Testis (tissue), 3 donors: ENCODE results near the gene PYY. TPM values are rescaled to one million over a fixed set of nuclear protein-coding genes. Genes with fewer than 3 reads are reported as not detected.

ENCODE experiments used
- DNase-seq: peaks from one replicate; pipeline ENCODE4 v3.0.0-alpha.2; 2019
- H3K27ac ChIP-seq, 2 donors: fragments of 200-600 bp; sonication (generic); one replicate each; pipeline ENCODE4 v1.5.1; 2019
- H3K27me3 ChIP-seq: fragments of 200-600 bp; sonication (generic); one replicate; pipeline ENCODE4 v1.5.1; 2019
- H3K36me3 ChIP-seq: fragments of 200-600 bp; sonication (generic); one replicate; pipeline ENCODE4 v1.5.1; 2017; ENCODE audit warnings: low read depth; ENCODE audit errors: missing control alignments
- H3K4me1 ChIP-seq: fragments of 200-600 bp; sonication (generic); one replicate; pipeline ENCODE4 v1.5.1; 2019
- H3K4me3 ChIP-seq, 2 donors: fragments of 200-600 bp; sonication (generic); one replicate each; pipeline ENCODE4 v1.5.1; 2017 to 2019
- H3K9me3 ChIP-seq: fragments of 200-600 bp; sonication (generic); one replicate; pipeline ENCODE4 v1.5.1; 2017
- POLR2A ChIP-seq: fragments of 450-650 bp; IDR thresholded peaks from one replicate; pipeline ENCODE4 v1.6.1; 2017; ENCODE audit warnings: antibody characterized with exemption, mild to moderate bottlenecking, moderate library complexity
- WGBS, 2 donors: methylation state at CpG; one replicate each; pipeline ENCODE4 v1.1.5; 2018; 5-methylcytosine and 5-hydroxymethylcytosine counted together
- intact Hi-C: fragments of 100-400 bp; cut with DNase I; formaldehyde crosslinking; loops from one replicate; pipeline ENCODE4 v1.15.1; 2023; ENCODE audit warnings: low total_unique reads
- polyA plus RNA-seq: library from polyadenylated mRNA; stranded (reverse); fragments of 350-450 nt; fragmentation: Illumina TruSeq; extraction: RNeasy Lipid Tissue Mini Kit (QIAGEN cat#74804); gene quantifications from one replicate; pipeline ENCODE4 v1.2.3, GENCODE V29; 2014; ENCODE audit warnings: low read depth, low replicate concordance; ENCODE audit not compliant: insufficient read depth
- total RNA-seq, 2 donors: library from RNA; depleted of rRNA; stranded (reverse); fragments of >200 nt; gene quantifications; one replicate each; pipeline ENCODE4 v1.2.3, GENCODE V29; 2016
- TF ChIP-seq, protein P1 (sequence below), 3 experiments: fragments of 450-650 bp in 2 of 3; fragments of 200-600 bp in 1 of 3; sonication (generic) in 1 of 3; IDR thresholded peaks; one replicate each; pipeline ENCODE4 v1.5.1; 2016 to 2019; ENCODE audit warnings: antibody characterized with exemption in 3 of 3, mild to moderate bottlenecking in 2 of 3, moderate library complexity in 1 of 3

The PYY gene
- total and polyA plus RNA-seq, 3 donors from 2014 or later, result 0.37 to 1.5 TPM; not detected in 1

DNA sequence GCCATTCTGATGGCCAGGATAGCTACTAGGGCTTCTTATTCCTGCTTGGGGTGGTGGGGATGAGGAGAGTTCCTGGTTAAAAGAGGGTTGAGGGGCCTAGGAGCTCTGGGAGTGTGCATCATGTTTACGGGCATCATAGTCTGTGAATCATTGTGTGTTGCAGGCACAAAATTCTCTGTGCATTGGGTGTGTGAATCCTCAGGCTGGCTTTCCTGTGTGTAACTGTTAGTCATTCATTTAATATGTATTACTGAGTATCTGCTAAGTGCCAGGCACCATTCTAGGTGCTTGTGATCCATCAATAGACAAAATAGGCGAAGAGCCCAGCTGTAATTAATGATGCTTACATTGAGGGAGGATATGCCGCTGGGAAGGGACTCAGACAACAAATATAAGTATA lies 17.3 kb downstream of the PYY start:
- Histone ChIP-seq H3K4me1 (peaks cover 4% of the 10 kb centered on the region), H3K4me3 (no peak overlapping the region), H3K9me3 (no peaks in the 10 kb centered on the region), H3K27me3 (no peaks in the 10 kb centered on the region), H3K36me3 (no peaks in the 10 kb centered on the region), H3K27ac (no peak overlapping the region)
- intact Hi-C loops, result no loop called here
- WGBS, 2 donors, result 96 to 97% methylated on average over 3 of the region's 3 CpGs
- DNase-seq, result no peak
- TF ChIP-seq, protein P1, sequence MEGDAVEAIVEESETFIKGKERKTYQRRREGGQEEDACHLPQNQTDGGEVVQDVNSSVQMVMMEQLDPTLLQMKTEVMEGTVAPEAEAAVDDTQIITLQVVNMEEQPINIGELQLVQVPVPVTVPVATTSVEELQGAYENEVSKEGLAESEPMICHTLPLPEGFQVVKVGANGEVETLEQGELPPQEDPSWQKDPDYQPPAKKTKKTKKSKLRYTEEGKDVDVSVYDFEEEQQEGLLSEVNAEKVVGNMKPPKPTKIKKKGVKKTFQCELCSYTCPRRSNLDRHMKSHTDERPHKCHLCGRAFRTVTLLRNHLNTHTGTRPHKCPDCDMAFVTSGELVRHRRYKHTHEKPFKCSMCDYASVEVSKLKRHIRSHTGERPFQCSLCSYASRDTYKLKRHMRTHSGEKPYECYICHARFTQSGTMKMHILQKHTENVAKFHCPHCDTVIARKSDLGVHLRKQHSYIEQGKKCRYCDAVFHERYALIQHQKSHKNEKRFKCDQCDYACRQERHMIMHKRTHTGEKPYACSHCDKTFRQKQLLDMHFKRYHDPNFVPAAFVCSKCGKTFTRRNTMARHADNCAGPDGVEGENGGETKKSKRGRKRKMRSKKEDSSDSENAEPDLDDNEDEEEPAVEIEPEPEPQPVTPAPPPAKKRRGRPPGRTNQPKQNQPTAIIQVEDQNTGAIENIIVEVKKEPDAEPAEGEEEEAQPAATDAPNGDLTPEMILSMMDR (IDR thresholded peaks at IDR 0.05), result no peak
- no peak for TF ChIP-seq POLR2A

DNA sequence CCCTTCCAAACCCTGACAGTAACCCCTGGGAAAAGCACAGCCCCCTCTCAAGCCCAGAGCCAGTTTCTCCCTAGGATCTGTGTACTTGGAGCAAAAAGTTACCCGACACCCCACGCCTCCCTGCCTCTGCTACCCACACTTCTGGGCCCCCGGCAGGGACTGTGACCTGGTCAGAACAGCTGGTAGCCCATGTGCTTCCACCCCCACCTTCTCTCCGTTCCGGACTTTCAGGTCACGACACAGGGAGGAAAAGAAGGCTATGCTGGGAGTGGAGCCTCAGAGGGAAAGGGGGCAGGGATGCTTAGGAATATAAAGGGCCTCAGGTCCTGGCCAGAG lies 17.8 kb downstream of the PYY start:
- H3K36me3 ChIP-seq, result no peaks in the 10 kb centered on the region
- no peaks in the 10 kb centered on the region for H3K27me3 ChIP-seq
- DNase-seq, result no peak

DNA sequence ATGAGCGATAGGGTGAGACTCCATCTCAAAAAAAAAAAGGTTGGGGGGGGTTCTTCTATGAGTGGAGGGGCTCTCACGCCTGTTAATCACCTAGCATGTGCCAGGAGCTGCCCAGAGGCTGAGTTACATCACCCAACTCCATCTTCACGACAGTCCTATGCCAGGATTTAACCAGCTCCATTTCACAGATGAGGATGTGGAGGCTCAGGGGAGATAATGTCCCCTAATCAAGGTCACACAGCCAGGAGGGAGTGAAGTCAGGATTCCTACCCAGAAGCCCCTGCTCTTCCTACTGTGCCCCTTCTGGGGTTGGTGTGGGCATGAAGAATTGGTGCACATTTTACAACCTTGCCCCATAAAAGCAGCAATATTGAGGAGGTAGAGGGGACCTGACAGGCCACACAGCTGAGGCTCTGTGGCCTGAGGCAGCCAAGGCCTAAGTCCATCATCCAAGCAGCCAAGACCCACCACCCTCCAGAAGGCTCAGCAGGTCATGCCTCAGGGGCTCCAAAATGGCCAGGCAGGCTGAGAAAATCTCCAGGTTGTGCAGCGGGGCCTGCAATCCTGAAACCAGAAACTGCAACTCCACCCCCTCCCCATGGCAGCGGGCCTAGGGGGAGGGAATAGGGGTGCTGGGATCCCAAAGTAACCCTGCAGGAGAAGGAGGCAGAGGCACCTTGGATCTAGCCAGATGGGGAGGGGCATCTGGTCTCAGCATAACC lies 18.4 kb downstream of the PYY start:
- Histone ChIP-seq H3K4me3 (no peak overlapping the region), H3K27ac (no peak overlapping the region), H3K27me3 (no peaks in the 10 kb centered on the region), H3K36me3 (no peaks in the 10 kb centered on the region), H3K9me3 (no peaks in the 10 kb centered on the region), H3K4me1 (peaks cover 4% of the 10 kb centered on the region)
- no peak for DNase-seq
- TF ChIP-seq POLR2A, result no peak
- TF ChIP-seq, protein P1 (IDR thresholded peaks at IDR 0.05), result no peak
- intact Hi-C loops, result no loop called here
- WGBS, 2 donors, result 82 to 85% methylated on average over 3 to 5 of the region's 5 CpGs

More for the DNA sequence above, 17.8 kb downstream of the PYY start:
- WGBS, 2 donors, result 52 to 75% methylated on average over 6 of the region's 6 CpGs
- H3K9me3 ChIP-seq, result no peaks in the 10 kb centered on the region
- no peak overlapping the region for H3K27ac ChIP-seq
- no peak for TF ChIP-seq POLR2A
- TF ChIP-seq, protein P1 (IDR thresholded peaks at IDR 0.05), result no peak
- H3K4me3 ChIP-seq, result no peak overlapping the region
- intact Hi-C loops, result no loop called here
- peaks cover 4% of the 10 kb centered on the region for H3K4me1 ChIP-seq

DNA sequence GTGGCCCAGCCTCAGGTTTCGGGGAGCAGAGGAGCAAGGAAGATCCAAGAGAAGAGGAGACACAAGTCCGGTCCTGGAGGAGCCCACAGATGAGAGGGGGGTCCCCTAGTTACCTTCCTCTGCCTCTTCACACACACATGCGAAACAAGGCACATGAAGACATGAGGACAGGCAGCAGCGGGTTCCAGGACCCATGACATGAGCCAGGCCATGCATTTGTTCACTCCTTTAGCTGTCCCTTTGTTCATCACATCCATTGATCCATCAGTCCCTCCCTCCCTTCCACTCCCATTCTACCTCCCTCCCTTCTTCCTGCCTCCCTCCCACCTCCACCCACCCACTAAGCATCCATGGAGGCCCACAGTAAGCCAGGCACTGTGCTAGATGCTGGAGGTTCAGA lies 20.8 kb downstream of the PYY start:
- intact Hi-C loops, result no loop called here
- no peak for DNase-seq
- Histone ChIP-seq H3K9me3 (no peaks in the 10 kb centered on the region), H3K27me3 (no peaks in the 10 kb centered on the region), H3K36me3 (no peaks in the 10 kb centered on the region), H3K4me3 (no peak overlapping the region), H3K4me1 (peaks cover 2% of the 10 kb centered on the region), H3K27ac (no peak overlapping the region)
- TF ChIP-seq POLR2A, result no peak
- TF ChIP-seq, protein P1 (IDR thresholded peaks at IDR 0.05), result no peak
- WGBS, 2 donors, result 88 to 93% methylated on average over 4 of the region's 4 CpGs

DNA sequence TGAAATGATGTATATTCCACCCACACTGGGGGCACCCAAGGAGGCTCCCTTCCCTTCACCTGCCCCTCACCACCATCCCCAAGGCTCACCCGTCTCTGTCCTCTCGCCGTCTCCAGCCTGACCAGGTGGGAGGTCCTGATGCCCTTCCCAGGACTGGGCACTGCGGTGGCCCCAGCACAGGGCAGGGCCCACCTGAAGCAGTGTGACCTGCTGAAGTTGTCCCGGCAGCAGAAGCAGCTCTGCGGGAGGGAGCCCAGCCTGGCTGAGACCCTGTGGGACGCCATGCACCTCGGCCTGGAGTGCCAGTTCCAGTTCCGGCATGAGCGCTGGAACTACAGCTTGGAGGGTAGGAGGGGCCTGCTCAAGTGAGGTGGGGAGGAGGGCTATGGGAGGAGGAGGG lies 21.4 kb downstream of the PYY start:
- intact Hi-C loops, result no loop called here
- 80 to 93% methylated on average over 10 of the region's 10 CpGs for WGBS, 2 donors
- TF ChIP-seq, protein P1 (IDR thresholded peaks at IDR 0.05), result no peak
- no peak for TF ChIP-seq POLR2A

More for the DNA sequence above, 21.4 kb downstream of the PYY start:
- Histone ChIP-seq H3K4me3 (no peak overlapping the region), H3K27me3 (no peaks in the 10 kb centered on the region), H3K27ac (no peak overlapping the region), H3K9me3 (no peaks in the 10 kb centered on the region), H3K4me1 (no peaks in the 10 kb centered on the region), H3K36me3 (no peaks in the 10 kb centered on the region)
- no peak for DNase-seq
